ENCODE measurements around the gene MAST3. TPM values are rescaled to one million over a fixed set of nuclear protein-coding genes. Genes with fewer than 3 reads are reported as not detected.

MAST3 gene
- total RNA-seq, 1 donor from 2014 or later: 0.79 TPM

GRCh38 chr19:18150776-18151624, 53.4 kb downstream of the MAST3 start:
- no peak for DNase-seq (ENCODE audit: low read depth)
- TF ChIP-seq CTCF (IDR thresholded peaks at IDR 0.05; ENCODE audit: insufficient read depth, low read length, severe bottlenecking): no peak
- Histone ChIP-seq H3K27me3 (ENCODE audit: control insufficient read depth, insufficient read depth, low read length) (no peaks in the 10 kb centered on the region), H3K4me3 (ENCODE audit: low read depth, low read length) (no peak overlapping the region), H3K36me3 (ENCODE audit: control insufficient read depth, insufficient read depth, low read length) (no peaks in the 10 kb centered on the region)
- FAIRE-seq: peak; percentile 52

GRCh38 chr19:18152442-18152816, 54.9 kb downstream of the MAST3 start:
- H3K36me3 ChIP-seq (ENCODE audit: control insufficient read depth, insufficient read depth, low read length): no peaks in the 10 kb centered on the region
- TF ChIP-seq CTCF (IDR thresholded peaks at IDR 0.05; ENCODE audit: insufficient read depth, low read length, severe bottlenecking): peak; percentile 75
- H3K4me3 ChIP-seq (ENCODE audit: low read depth, low read length): peak overlapping the region; percentile 96
- DNase-seq (ENCODE audit: low read depth) (peak; percentile 88), FAIRE-seq (no peak)
- H3K27me3 ChIP-seq (ENCODE audit: control insufficient read depth, insufficient read depth, low read length): no peaks in the 10 kb centered on the region

- FAIRE-seq (no peak), DNase-seq (ENCODE audit: low read depth) (peak; percentile 93)
- no peak for TF ChIP-seq CTCF (IDR thresholded peaks at IDR 0.05; ENCODE audit: insufficient read depth, low read length, severe bottlenecking)
- Histone ChIP-seq H3K27me3 (ENCODE audit: control insufficient read depth, insufficient read depth, low read length) (no peaks in the 10 kb centered on the region), H3K36me3 (ENCODE audit: control insufficient read depth, insufficient read depth, low read length) (no peaks in the 10 kb centered on the region), H3K4me3 (ENCODE audit: low read depth, low read length) (peak within 1 kb of the TSS; percentile 96)
Observed at GRCh38 chr19:18152817-18153555, 55.4 kb downstream of the MAST3 start, which contains the start of gene PIK3R2. Gene PIK3R2, plus strand, starts transcription at chr19:18153163. Its CDS starts 2,717 bp downstream, at chr19:18155880.

GRCh38 chr19:18153556-18154134, 56.1 kb downstream of the MAST3 start:
- TF ChIP-seq CTCF (IDR thresholded peaks at IDR 0.05; ENCODE audit: insufficient read depth, low read length, severe bottlenecking): no peak
- Histone ChIP-seq H3K4me3 (ENCODE audit: low read depth, low read length) (peak overlapping the region; percentile 96), H3K27me3 (ENCODE audit: control insufficient read depth, insufficient read depth, low read length) (no peaks in the 10 kb centered on the region), H3K36me3 (ENCODE audit: control insufficient read depth, insufficient read depth, low read length) (no peaks in the 10 kb centered on the region)
- FAIRE-seq: peak; percentile 86
- DNase-seq (ENCODE audit: low read depth): no peak

- no peak overlapping the region for H3K4me3 ChIP-seq (ENCODE audit: low read depth, low read length)
- H3K27me3 ChIP-seq (ENCODE audit: control insufficient read depth, insufficient read depth, low read length): no peaks in the 10 kb centered on the region
- TF ChIP-seq CTCF (IDR thresholded peaks at IDR 0.05; ENCODE audit: insufficient read depth, low read length, severe bottlenecking): no peak
- no peaks in the 10 kb centered on the region for H3K36me3 ChIP-seq (ENCODE audit: control insufficient read depth, insufficient read depth, low read length)
- no peak for DNase-seq (ENCODE audit: low read depth)
- no peak for FAIRE-seq
Observed at GRCh38 chr19:18155095-18156087, 57.8 kb downstream of the MAST3 start.
